NCI-H69 (cell line): ENCODE data around the gene MYOZ2.
A peak's percentile ranks its signal among the peaks of the same experiment; 100 is the strongest.
"Not testable (repeated sequence)": the region's sequence is repeated elsewhere in the genome, so short reads cannot be mapped to it uniquely, and the experiment has no call there.

ENCODE experiments used
- DNase-seq: peaks from one replicate; lab custom pipeline; 2025; lab: John Stamatoyannopoulos, UW

Gene MYOZ2

DNA sequence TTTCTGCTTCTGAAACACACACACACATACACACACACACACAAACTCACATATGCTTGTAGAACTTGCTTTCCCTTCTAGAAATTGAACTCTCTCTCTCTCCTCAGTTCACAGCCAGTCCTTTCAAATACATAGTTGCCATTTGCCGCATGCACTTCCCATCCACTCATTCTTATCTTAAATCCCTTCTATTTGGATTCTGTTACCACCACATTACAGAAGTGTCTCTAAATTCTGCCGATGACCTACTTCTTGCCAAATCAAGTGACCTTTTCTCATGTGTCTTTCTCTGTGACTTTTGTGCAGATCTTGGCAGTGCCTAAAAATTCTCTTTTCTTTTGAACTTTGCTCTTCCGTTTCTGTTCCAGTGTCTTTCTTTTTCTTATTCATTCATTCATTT is 7.5 kb upstream of the MYOZ2 start:
- no peak for DNase-seq

DNA sequence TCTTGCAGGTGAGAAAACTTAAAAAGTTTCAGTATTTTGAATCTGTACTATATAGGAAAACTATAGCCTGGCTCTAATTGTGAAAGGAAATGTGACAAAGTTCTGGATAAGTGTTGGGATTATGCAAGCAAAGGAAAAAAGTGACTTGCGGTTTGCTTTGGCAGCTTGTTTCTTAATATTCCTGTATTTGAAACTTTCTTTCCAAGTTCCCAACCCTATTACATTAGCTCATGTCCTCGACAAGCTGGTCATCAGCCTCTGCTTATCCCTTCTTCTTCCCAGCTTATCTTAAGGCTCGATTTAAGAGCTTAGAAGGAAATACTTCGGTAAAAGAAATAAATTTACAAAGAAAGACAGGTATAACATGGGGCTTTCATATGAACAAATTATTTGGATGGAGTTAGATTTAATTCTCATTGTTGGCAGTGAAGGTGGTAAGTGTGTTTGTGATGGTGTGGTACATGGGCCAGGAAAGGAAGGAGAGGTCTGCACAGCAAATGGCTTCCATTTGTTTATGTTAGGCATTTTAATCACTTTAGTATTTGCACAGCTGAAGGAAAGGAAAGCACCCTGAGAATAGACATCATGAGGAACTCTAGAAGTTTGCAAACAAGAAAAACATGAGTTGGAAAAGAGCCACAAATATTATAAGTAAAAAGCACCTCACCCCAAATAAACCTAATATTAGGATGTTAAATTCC is 5.1 kb upstream of the MYOZ2 start:
- DNase-seq: peak; percentile 20

DNA sequence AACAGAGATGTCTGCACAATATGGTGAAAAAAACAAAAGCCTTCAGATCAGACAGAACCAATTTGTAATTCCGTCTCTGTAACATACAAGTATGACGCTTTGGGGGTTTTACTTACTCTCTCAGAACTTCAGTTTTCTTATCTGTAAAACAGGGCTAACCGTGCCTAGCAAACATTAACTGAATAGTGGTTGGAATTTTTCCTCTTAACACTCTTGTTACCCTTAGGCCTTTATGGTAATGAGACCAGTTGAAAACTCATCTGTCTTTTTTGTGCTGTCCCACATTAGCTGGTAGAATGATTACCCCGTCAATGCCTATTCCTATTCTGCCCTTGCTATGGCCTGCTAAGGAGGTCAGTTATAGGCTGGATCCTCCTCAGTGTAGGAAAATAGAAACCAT is 4.5 kb upstream of the MYOZ2 start:
- DNase-seq: no peak

DNA sequence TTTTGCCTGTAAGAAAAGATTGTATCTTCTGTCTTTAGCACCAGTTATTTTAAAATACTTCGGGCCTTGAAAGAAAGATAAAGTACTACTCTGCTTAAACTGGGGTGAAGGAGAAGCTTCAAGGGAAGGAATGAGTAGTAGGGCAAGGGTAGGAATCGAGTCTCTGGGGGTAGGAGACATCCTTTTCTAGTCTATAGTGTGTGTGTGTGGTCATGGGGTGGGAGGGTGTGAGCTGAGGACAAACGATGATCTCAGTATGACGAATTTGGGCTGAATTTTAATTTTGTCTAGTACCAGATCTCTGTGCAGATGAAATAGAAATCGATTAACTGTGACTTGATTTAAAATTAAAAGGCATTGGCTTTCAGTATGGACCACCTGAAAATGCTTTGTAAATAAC is 3.3 kb upstream of the MYOZ2 start:
- no peak for DNase-seq

DNA sequence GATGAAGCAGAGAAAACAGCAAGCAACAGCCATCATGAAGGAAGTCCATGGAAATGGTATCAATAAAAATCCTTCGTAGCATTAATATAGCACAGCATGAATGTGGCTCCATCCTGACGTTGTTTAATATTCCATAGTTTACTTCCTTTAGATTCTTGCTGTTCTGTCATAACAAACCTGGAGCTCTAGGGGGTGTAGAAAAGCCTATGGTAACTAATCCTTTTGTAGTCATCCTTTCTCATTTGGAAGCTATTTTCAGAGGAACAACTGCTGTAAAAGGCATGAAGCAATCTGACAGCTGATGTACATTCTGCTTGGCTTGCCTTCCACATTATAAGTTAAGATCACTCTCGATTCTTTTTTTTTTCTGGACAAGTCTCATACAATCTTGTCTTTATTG is 914 bp downstream of the MYOZ2 start:
- DNase-seq: peak; percentile 15

DNA sequence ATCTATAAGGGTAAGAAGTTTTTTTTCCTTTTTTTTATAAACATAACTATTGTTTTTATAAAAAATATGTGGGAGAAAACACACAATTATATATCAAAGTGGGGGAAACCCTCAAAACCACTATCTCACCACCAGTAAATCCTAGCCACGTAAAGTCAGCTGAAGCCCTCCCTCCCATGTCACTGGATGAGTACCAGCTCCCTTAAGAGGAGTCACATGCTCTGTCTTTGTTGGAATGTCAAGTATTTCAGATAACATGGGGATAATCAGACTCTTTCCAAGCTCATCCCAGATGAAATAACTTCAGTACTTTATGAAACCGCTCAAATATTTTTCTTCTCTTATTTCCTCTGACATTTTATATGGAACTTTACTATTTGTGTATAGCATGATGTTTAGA is 2.4 kb downstream of the MYOZ2 start:
- DNase-seq: no peak

DNA sequence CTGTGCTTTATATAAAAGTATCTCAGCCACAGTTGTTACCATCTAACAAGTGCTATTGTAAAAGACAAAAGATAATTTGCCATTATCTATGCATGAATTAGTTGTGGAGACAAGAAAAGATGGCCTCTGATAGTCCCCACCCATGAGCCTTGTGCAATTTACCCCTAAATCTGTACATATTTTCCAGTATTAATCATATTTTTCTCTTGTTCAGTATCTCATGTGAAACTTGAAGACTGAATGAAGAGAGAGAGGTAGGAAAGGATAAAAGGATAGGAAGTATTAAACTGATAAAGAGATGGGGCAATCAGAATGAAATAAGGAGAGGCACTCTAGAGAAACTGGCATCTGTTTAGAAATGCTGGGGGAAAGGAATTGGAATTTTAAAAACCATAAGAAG is 3.7 kb downstream of the MYOZ2 start:
- DNase-seq: no peak

DNA sequence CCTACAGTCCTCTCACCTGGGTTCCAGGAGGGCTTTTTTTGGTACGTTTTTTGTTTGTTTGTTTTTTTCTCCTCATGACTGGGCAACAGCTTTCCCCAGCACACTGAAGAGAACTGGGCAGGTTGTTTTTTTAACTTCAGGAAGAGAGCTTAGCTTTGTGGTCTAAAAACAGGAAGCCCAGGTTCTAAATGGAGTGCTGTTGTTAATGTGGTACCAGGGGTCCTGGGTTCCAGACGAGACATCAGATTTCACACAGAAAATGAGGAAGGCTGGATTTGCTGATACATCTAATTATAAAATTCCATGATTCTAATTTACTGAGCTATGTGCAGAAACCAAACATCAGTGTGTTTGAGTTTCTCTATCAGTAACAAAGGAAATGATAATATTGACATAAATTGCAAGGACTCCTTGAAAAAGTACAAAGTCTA is 4.2 kb downstream of the MYOZ2 start:
- DNase-seq: peak; percentile 5

DNA sequence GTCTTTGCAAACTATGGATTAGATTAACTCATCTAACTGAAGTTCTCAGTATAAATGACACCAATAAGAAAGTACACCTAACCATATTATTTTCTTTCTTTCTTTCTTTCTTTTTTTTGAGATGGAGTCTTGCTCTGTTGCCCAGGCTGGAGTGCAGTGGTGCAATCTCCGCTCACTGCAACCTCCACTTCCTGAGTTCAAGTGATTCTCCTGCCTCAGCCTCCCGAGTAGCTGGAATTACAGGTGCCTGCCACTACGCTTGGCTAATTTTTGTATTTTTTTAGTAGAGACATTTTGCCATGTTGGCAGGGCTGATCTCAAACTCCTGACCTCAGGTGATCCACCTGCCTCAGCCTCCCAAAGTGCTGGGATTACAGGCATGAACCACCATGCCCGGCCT is 5.7 kb downstream of the MYOZ2 start:
- not testable (repeated sequence) for DNase-seq

DNA sequence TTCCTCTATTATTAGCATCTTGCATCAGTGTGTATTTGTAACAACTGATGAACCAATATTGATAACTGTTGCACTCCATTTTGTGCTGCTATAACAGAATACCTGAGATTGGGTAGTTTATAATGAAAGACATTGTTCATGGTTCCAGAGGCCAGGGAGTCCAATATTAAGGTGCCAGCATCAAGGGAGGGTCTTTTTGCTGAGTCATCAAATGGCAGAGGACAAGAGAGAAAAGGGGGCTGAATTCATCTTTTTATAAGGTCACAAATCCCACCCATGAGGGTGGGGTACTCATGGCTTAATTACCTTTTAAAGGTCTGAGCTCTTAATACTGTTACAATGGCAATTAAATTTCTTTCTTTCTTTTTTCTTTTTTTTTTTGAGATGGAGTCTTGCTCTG is 7.2 kb downstream of the MYOZ2 start:
- DNase-seq: no peak

DNA sequence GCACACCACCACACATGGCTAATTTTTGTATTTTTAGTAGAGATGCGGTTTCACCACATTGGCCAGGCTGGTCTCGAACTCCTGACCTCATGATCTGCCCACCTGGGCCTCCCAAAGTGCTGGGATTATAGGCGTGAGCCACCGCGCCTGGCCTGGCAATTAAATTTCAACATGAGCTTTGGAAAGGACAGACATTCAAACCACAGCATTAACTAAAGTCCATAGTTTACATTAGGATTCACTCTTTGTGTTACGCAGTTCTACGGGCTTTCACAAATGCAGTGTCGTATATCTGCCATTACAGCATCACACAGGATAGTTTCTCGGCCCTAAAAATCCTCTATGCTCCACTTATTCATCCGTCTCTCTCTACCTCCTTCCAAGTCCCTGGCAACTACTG is 7.7 kb downstream of the MYOZ2 start:
- not testable (repeated sequence) for DNase-seq

DNA sequence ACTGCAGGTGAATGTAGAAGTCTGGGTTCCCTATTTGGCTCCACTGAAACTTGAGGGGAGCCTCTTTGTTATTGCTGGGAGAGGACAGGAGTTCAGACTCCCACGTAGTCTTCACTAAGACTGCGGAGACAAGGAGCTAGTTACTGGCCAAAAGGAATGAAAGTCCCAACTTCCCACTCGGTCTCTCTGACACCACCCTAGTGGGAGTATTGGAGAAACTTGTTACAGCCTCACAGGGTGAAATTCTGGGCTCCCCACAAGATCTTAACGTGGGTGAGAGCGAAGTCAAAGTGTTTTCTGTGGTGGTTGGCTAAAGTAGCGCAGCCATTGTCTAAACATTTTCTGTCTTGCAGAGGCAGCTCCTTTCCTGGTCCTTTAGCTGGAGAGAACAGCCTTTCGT is 13.5 kb downstream of the MYOZ2 start:
- DNase-seq: no peak

DNA sequence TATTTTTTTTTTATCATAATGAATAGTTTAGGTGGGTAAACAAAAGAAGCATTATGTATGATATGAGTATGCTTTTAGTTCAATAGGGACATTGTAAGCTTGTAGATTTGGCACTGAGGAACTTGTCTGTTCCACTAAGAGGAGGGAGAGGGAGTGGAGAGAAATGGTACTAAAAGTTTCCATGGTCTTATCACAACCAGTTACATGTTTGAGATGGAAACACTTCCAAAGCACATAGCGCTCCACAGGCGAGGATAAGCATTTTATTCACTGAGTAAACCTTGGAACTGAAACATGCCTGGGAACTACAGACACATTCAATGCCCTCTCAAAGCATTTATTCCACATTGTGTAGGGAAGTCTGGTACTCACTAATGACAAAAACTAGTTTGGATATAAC is 15.5 kb downstream of the MYOZ2 start:
- DNase-seq: no peak

DNA sequence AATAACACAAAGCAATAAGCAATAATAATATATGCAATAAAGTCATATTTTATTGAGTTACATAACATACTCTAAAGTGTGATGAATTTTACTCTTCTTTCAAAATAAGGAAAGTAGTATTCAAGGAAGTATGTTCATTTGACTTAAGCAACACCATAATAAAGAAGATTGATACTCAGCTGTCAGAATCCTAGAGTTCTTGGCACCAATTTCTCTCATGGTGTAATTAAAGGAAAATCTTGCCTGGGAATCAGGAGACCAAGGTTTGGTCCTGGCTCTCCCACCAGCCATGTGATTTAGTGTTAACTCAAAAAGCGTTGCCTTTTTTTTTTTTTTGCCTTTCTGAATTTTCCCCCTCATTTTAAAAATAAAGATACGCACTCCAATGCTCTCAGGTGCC is 17.1 kb downstream of the MYOZ2 start:
- peak; percentile 49 for DNase-seq

DNA sequence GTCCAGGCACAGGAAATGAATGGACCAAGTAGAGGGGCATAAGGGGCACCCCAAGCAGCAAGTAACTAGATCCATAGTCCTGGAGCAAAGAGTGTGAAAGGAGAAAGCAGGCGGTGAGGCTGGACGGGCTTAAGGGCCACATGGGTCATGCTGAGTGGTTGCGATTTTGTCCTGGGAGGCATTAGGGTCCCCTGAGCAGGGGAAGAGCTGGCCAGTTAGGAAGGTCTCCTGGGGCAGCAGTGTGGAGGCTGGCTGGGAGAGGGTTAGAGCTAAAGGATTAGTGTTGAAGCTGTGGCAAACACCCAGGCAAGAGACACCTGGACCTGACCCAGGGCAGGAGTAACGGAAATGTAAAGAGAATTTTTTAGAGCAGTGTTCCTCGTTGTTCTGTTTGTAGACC is 26.5 kb downstream of the MYOZ2 start:
- DNase-seq: no peak

DNA sequence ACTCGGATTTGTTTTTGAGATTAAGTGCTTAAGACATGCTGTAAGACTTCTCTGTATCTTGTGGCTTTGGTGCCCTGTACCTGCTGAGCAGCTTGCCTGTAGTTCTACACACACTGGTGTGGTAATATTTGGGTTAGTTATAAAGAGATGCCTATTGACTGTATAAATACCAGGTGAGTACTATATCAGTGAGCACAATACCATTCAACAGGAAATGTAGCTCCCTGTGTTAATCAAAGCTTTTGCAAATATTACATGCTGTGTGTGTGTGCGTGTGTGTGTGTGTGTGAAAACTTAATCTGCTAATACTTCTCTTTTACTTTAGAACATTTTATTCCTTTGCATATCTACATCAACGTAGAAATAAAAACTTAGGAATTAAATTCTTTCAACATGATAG is 30.1 kb downstream of the MYOZ2 start:
- DNase-seq: peak; percentile 60

DNA sequence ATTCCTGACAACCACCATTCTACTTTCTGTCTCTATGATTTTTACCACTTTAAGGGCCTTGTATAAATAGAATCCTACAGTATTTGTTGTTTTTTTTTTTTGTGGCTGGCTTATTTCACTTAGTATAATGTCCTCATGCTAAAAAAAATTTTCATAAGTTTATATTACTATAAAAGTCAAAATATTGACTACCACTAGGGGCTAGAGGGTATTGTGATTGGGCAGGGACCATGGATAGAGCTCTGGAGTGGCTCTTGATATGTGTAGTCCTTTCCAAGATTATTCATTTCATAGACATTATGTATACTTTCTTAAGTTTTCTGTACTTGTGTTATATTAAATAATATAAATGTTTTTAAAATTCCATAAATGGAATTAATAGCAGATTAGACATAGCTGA is 34.6 kb downstream of the MYOZ2 start:
- no peak for DNase-seq

DNA sequence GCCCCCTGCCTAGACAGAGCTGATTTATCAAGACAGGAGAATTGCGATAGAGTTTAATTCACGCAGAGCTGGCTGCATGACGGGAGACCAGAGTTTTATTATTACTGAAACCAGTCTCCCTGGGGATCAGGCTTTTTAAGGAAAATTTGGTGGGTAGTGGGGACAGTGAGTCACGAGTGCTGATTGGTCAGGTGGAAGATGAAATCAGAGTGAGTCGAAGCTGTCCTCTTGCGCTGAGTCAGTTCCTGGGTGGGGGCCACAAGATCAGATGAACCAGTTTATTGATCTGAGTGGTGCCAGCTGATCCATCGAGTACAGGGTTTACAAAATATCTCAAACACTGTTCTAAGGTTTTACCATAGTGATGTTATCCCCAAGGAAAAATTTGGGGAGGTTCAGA is 36.6 kb downstream of the MYOZ2 start:
- DNase-seq: no peak

DNA sequence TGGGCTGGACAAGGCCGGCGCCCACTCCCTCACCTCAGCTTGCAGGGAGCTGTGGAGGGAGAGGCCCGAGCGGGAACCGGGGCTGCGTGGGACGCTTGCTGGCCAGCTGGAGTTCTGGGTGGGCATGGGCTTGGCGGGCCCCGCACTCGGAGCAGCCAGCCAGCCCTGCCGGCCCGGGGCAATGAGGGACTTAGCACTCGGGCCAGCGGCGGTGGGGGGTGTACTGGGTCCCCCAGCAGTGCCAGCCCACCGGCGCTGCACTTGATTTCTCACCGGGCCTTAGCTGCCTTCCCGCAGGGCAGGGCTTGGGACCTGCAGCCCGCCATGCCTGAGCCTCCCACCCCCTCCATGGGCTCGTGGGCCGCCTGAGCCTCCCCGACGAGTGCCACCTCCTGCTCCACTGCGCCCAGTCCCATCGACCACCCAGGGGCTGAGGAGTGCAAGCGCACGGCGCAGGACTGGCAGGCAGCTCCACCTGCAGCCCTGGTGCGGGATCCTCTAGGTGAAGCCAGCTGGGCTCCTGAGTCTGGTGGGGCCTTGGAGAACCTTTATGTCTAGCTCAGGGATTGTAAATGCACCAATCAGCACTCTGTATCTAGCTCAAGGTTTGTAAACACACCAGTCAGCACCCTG is 38.2 kb downstream of the MYOZ2 start:
- DNase-seq: not testable (repeated sequence)

DNA sequence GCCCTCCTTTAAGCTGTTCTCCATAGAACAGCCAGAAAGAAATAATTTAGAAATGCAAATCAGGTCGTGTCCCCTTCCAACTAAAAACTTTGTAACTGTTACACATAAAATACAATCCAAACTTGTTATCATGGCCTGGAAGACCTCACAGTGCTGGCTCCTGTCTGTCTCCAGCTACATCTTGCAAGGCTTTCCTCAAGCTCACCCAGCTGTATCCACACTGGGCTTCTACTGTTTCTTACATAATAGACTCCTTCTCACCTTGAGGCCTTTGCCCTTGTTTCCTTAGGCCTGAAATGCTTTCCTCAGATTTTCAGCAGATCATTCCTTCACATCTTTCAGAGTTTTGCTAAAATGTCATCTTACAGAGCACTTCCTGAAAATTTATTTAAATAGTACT is 43.4 kb downstream of the MYOZ2 start:
- DNase-seq: no peak

DNA sequence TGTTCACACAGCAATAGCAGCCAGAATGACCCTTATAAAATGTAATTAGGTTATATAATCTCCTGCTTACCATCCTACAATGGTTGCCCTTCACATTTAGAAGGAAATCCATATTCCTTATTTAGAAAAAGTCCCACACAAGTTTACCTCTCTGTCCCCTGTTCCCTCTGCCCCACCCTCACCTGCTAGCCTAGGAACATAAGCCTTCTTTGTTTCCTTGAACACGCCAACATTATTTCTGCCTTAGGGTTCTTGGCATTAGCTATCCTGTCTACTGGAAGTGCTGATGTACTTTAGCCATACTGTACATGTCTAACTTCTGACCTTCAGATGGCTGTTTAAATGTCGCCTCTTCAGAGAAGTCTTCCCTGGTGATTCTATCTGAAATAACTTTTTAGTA is 48.5 kb downstream of the MYOZ2 start:
- no peak for DNase-seq

DNA sequence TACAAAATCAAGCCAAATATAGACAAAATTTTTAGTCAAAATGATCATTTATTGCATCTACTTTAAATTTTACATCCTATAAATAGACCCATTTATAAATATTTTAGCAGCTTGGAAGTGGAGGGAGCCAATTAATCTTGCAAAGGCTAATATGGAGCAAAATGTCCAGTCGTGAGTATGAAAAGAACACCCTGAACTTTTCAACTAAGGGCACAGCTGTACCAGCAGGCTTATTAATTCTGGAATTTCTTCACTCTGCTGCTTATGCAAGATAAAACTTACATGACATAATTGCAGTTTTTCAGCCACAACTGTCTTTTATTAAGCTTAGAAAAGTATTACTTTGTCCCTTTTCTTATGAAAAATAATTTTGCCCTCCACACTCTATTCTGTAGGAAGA is 54.0 kb downstream of the MYOZ2 start:
- no peak for DNase-seq

DNA sequence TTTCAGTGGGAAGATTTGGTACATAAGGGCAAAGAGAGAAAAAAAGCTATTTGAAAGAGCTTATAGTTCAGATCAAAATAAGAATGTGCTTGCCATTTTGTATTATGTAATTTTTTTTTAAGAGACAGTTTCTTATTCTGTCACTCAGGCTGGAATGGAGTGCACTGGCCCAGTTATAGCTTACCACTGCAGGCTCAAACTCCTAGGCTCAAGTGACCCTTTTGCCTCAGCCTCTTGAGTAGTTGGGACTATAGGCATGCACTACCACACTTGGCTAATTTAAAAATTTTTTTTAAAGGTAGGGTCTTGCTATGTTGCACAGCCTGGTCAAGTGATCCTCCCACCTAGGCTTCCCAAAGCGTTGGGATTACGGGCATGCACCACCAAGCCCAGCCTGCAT is 54.7 kb downstream of the MYOZ2 start:
- no peak for DNase-seq

DNA sequence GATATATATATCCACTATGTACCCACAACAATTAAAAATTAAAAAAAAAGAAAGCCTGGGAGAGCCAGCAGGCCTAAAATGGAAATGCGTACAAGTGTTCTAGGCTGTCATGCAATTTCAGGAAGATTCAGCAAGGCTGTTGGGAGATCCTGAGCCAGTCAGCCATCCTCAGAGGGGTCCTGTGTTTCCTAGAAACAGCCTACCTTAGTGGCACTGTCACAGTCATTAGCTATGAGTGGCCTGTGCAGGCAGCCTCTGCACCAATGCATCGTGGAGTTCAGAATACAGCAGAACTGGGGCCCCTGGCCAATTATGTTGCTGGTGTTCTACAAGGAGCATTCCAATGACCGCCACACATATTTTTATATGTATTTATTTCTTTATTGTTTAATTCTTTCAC is 55.9 kb downstream of the MYOZ2 start:
- no peak for DNase-seq
